ENCODE results near the gene OVOL1.

OVOL1 gene

GRCh38 chr11:65791719-65792213, 4.9 kb downstream of the OVOL1 start:
- no peak for DNase-seq (ENCODE audit: low read depth, low spot score)

- DNase-seq (ENCODE audit: low read depth, low spot score) = no peak
Observed at GRCh38 chr11:65792456-65792855, 5.6 kb downstream of the OVOL1 start.

- DNase-seq (ENCODE audit: low read depth, low spot score) = no peak
Observed at GRCh38 chr11:65793144-65793581, 6.3 kb downstream of the OVOL1 start.

- no peak for DNase-seq (ENCODE audit: low read depth, low spot score)
Observed at GRCh38 chr11:65793625-65794400, 7.0 kb downstream of the OVOL1 start.

GRCh38 chr11:65794570-65795510, 8.0 kb downstream of the OVOL1 start:
- no peak for DNase-seq (ENCODE audit: low read depth, low spot score)

GRCh38 chr11:65796726-65797601, 10.1 kb downstream of the OVOL1 start:
- DNase-seq (ENCODE audit: low read depth, low spot score) = no peak

GRCh38 chr11:65797711-65798110, 10.8 kb downstream of the OVOL1 start:
- DNase-seq (ENCODE audit: low read depth, low spot score) = no peak

GRCh38 chr11:65798882-65799281, 12.0 kb downstream of the OVOL1 start:
- DNase-seq (ENCODE audit: low read depth, low spot score) = no peak

- DNase-seq (ENCODE audit: low read depth, low spot score) = no peak
Observed at GRCh38 chr11:65801153-65801987, 14.5 kb downstream of the OVOL1 start.

GRCh38 chr11:65802841-65803240, 16.0 kb downstream of the OVOL1 start:
- DNase-seq (ENCODE audit: low read depth, low spot score) = no peak

- DNase-seq (ENCODE audit: low read depth, low spot score) = no peak
Observed at GRCh38 chr11:65803797-65804492, 17.1 kb downstream of the OVOL1 start.

GRCh38 chr11:65806979-65807378, 20.1 kb downstream of the OVOL1 start:
- no peak for DNase-seq (ENCODE audit: low read depth, low spot score)

- DNase-seq (ENCODE audit: low read depth, low spot score) = no peak
Observed at GRCh38 chr11:65808744-65809341, 22.0 kb downstream of the OVOL1 start.

GRCh38 chr11:65809496-65809895, 22.6 kb downstream of the OVOL1 start:
- no peak for DNase-seq (ENCODE audit: low read depth, low spot score)

GRCh38 chr11:65810046-65810868, 23.4 kb downstream of the OVOL1 start:
- DNase-seq (ENCODE audit: low read depth, low spot score) = no peak

GRCh38 chr11:65811764-65812475, 25.1 kb downstream of the OVOL1 start:
- DNase-seq (ENCODE audit: low read depth, low spot score) = no peak

- no peak for DNase-seq (ENCODE audit: low read depth, low spot score)
Observed at GRCh38 chr11:65814131-65814985, 27.5 kb downstream of the OVOL1 start.
